Adrenal gland (tissue), 12 donors: ENCODE results near the gene KLB. TPM values are rescaled to one million over a fixed set of nuclear protein-coding genes. Genes with fewer than 3 reads are reported as not detected.

Experiments
- DNase-seq, 7 donors: peaks; one replicate each; pipeline ENCODE4 v3.0.0-alpha.2; 2019 to 2020
- H3K27ac ChIP-seq, 5 donors: fragments of 200-600 bp; sonication (generic) in 4 of 5; 1 replicate in 3 of 5; 2 replicates in 2 of 5; pipeline versions ENCODE4 v1.5.1 to v1.8.0; 2016 to 2020; ENCODE audit warnings: mild to moderate bottlenecking in 1 of 5
- H3K27me3 ChIP-seq: fragments of 200-600 bp; 2 replicates; pipeline ENCODE4 v1.8.0; 2021
- H3K36me3 ChIP-seq, 2 donors: fragments of 200-600 bp; replicated peaks in 1 of 2; 1 replicate in 1 of 2; 2 replicates in 1 of 2; pipeline versions ENCODE4 v1.5.1 to v1.8.0; 2018 to 2022
- H3K4me1 ChIP-seq, 2 donors: fragments of 200-600 bp; replicated peaks in 1 of 2; 1 replicate in 1 of 2; 2 replicates in 1 of 2; pipeline versions ENCODE4 v1.5.1 to v1.8.0; 2018 to 2021
- H3K4me3 ChIP-seq, 4 donors: fragments of 200-600 bp; sonication (generic) in 3 of 4; one replicate each; pipeline ENCODE4 v1.5.1; 2016 to 2018
- H3K9me3 ChIP-seq, 3 donors: fragments of 200-600 bp; sonication (generic) in 1 of 3; replicated peaks in 1 of 3; 1 replicate in 2 of 3; 2 replicates in 1 of 3; pipeline versions ENCODE4 v1.5.1 to v1.8.0; 2016 to 2021
- POLR2A ChIP-seq, 2 donors: fragments of 450-650 bp; IDR thresholded peaks; one replicate each; pipeline ENCODE4 v1.6.1; 2017; ENCODE audit warnings: antibody characterized with exemption in 2 of 2, mild to moderate bottlenecking in 2 of 2, moderate library complexity in 1 of 2
- WGBS, 4 donors: extraction: QIAGEN DNeasy Blood & Tissue Kit in 2 of 4; methylation state at CpG; one replicate each; pipeline versions ENCODE4 v1.1.5 to v1.1.7; 2013 to 2017; 5-methylcytosine and 5-hydroxymethylcytosine counted together
- intact Hi-C, 2 donors: fragments of 100-400 bp; cut with DNase I; formaldehyde crosslinking; loops; one replicate each; pipeline versions ENCODE4 v1.14.1 to v1.15.0; 2022 to 2023
- microRNA-seq, 3 donors: library from miRNA; unstranded; fragments of <30 nt; microRNA quantifications; one replicate each; pipeline ENCODE4, GENCODE V29; 2017 to 2020
- polyA plus RNA-seq, 3 donors: library from polyadenylated mRNA; stranded (reverse); fragments of 200-250 nt in 2 of 3; fragments of 350-450 nt in 1 of 3; fragmentation: Illumina TruSeq in 1 of 3; extraction: RNeasy Lipid Tissue Mini Kit (QIAGEN cat#74804) in 1 of 3; gene quantifications; one replicate each; pipeline ENCODE4 v1.2.3, GENCODE V29; 2013 to 2014
- small RNA-seq, 2 donors: library from RNA; depleted of rRNA; stranded (forward); fragments of <200 nt; gene quantifications; one replicate each; pipeline ENCODE3, GENCODE V24; 2016
- total RNA-seq, 9 donors: library from RNA; depleted of rRNA in 4 of 9; stranded (reverse); fragments of >200 nt in 4 of 9; fragments of 120-200 nt in 1 of 9; fragmentation: NEBNext Ultra II Directional in 1 of 9; extraction: Animal tissue kit (Norgen Biotek cat#: 25700) in 1 of 9; gene quantifications; one replicate each; pipeline versions ENCODE4 v1.1.0 to v1.2.4, GENCODE V29; 2013 to 2023
- TF ChIP-seq, protein P1 (sequence below), 6 experiments: fragments of 450-650 bp in 4 of 6; fragments of 200-600 bp in 2 of 6; sonication (generic) in 1 of 6; IDR thresholded peaks; 1 replicate in 5 of 6; 2 replicates in 1 of 6; pipeline versions ENCODE4 v1.5.1 to v1.8.0; 2016 to 2021; ENCODE audit warnings: antibody characterized with exemption in 6 of 6, mild to moderate bottlenecking in 2 of 6, moderate library complexity in 1 of 6
- donor health status: healthy with polysubstance abuse.
- donor health status: Bipolar disorder and iron deficiency.
- donor health status: DM: yes; HTN: yes; CAD: no.
- donor health status: DM: no; HTN: no; CAD: no.
- donor health status: DM: no; HTN: no; CAD: no.
- donor health status: DM: yes; HTN: yes; CAD: no.

The KLB gene
- total and polyA plus RNA-seq, 12 donors, result under 0.01 to 1.1 (median 0.15) TPM; not detected in 2

DNA sequence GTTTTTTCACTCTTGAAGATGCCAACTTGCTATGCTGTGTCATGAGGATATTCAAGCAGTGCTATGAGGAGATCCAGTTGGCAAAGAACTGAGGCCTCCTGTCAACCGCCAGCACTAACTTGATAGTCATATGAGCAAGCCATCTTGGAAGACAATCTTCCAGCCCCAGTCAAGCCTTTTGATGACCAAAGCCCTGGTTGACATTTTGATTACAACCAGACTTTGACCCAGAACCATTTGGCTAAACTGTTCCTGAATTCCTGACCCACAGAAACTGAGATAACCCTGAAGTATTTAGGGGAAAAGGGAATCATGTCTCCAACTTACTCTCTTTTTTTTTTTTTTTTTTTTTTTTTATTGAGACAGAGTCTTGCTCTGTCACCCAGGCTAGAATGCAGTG is 87.6 kb downstream of the KLB start:
- intact Hi-C loops, result no loop called here

DNA sequence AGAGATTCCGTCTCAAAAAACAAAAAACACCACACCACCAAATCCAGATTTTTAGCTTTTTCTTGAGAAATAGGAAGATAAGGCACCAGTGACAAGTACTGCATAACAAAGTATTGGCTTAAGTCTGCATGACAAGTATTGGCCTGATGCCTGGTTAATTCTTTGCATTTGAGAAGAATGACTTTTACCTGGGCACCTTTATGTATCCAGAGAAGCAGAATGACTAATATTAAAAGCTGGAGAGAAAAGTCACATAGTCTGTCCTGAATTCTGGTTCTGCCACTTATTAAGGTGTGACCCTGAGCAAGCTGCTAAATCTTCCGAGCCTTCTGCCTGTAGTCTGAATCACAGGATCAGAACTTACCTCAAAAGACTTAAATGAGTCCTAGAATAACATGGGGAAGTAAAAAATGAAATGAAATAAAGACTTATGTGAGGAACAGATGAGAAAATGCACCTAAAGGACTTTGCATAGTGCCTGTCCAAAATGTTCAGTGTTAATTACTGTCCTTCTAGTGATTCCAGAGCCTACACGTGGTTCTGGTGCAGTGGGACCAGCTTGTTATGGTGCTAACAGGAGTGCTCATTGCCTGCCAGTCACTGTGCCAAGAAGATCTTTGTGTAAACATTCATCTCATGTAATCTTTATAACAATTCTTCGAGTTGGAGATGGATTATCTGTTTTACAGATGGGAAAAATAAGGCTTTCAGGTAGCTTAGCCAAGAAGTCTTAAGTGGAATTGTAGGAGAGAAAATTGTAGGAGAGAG is 88.9 kb downstream of the KLB start:
- 50 to 62% (median 58%) methylated on average over 4 of the region's 4 CpGs for WGBS, 4 donors
- Histone ChIP-seq H3K27me3 (no peaks in the 10 kb centered on the region), H3K4me1 (no peaks in the 10 kb centered on the region), H3K9me3 (no peaks in the 10 kb centered on the region), H3K4me3 (no peak overlapping the region), H3K36me3 (peaks cover 0 to 22% of the 10 kb centered on the region in 2 donors), H3K27ac (no peak overlapping the region)
- intact Hi-C loops, result no loop called here
- no peak for TF ChIP-seq POLR2A (IDR thresholded peaks at IDR 0.05)
- TF ChIP-seq, protein P1, sequence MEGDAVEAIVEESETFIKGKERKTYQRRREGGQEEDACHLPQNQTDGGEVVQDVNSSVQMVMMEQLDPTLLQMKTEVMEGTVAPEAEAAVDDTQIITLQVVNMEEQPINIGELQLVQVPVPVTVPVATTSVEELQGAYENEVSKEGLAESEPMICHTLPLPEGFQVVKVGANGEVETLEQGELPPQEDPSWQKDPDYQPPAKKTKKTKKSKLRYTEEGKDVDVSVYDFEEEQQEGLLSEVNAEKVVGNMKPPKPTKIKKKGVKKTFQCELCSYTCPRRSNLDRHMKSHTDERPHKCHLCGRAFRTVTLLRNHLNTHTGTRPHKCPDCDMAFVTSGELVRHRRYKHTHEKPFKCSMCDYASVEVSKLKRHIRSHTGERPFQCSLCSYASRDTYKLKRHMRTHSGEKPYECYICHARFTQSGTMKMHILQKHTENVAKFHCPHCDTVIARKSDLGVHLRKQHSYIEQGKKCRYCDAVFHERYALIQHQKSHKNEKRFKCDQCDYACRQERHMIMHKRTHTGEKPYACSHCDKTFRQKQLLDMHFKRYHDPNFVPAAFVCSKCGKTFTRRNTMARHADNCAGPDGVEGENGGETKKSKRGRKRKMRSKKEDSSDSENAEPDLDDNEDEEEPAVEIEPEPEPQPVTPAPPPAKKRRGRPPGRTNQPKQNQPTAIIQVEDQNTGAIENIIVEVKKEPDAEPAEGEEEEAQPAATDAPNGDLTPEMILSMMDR (IDR thresholded peaks at IDR 0.05), result no peak
- DNase-seq, result no peak

More for the DNA sequence above, 87.6 kb downstream of the KLB start:
- Histone ChIP-seq H3K27ac (no peak overlapping the region), H3K36me3 (peaks cover 0 to 10% of the 10 kb centered on the region in 2 donors), H3K4me1 (no peaks in the 10 kb centered on the region), H3K4me3 (no peak overlapping the region), H3K27me3 (no peaks in the 10 kb centered on the region), H3K9me3 (no peaks in the 10 kb centered on the region)
- no peak for TF ChIP-seq POLR2A (IDR thresholded peaks at IDR 0.05)
- TF ChIP-seq, protein P1 (IDR thresholded peaks at IDR 0.05), result no peak
- DNase-seq, result no peak
- WGBS, 4 donors, result 89 to 98% (median 92%) methylated on average over 1 of the region's 1 CpG

DNA sequence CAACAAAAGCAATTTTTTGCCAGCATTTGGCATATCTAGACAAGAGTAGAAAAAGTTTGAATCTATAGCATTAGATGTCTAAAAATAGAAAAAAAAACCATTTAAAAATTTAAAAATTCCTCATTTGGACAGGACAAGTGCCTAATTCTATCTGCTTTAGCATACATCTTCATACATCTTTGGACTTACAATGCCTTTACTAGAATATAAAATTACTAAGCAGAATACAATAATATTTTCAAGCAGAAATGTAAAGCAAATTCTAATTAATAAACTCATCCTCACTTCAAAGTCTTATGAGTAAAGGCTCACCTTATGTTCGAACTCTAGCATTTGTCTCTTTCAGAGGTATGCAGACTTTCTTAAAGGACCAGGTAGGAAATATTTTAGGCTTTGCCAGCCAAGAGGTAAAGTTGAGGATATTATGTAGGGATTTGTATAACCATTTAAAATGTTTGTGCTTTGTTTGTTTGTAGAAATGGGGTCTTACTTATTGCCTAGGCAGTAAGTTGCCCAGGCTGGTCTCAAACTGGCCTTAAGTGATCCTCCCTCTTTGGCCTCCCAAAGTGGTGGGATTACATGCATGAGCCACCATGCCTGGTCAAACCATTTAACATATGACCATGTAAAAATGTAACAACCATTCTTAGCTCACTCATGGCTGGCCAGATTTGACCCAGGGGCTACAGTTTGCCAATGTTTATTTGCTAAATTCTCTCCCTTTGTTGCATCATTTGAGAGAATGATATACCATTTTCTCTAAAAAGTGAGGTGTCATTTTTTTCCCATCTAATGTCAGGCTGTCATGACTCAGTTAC is 91.4 kb downstream of the KLB start:
- no peaks in the 10 kb centered on the region for H3K9me3 ChIP-seq
- H3K4me1 ChIP-seq, result peaks cover 0 to 6% of the 10 kb centered on the region in 2 donors
- no peak for TF ChIP-seq POLR2A (IDR thresholded peaks at IDR 0.05)
- TF ChIP-seq, protein P1 (IDR thresholded peaks at IDR 0.05), result no peak
- no peaks in the 10 kb centered on the region for H3K27me3 ChIP-seq
- no peak for DNase-seq
- no peak overlapping the region for H3K4me3 ChIP-seq
- intact Hi-C loops, result no loop called here
- no peak overlapping the region for H3K27ac ChIP-seq
- H3K36me3 ChIP-seq, result peaks cover 0 to 38% of the 10 kb centered on the region in 2 donors
- 85 to 97% (median 89%) methylated on average over 1 of the region's 1 CpG for WGBS, 4 donors

DNA sequence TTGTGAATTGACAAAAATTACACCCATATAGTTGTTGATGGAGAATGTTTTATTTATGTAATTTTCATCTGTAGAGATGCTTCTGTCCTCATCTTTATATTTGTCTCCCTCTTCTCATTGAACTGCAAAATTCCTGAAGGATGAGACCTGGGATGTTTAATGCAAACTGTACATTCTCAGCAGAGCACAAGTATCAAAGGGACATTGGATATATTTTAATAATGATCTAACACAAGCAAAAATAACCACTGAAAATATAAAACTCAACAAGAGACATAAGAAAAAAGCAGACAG is 91.9 kb downstream of the KLB start:
- no peaks in the 10 kb centered on the region for H3K27me3 ChIP-seq
- peaks cover 0 to 6% of the 10 kb centered on the region in 2 donors for H3K4me1 ChIP-seq
- intact Hi-C loops, result no loop called here
- H3K9me3 ChIP-seq, result no peaks in the 10 kb centered on the region
- H3K27ac ChIP-seq, result no peak overlapping the region
- peaks cover 0 to 44% of the 10 kb centered on the region in 2 donors for H3K36me3 ChIP-seq
- no peak overlapping the region for H3K4me3 ChIP-seq
- no peak for DNase-seq
- TF ChIP-seq, protein P1 (IDR thresholded peaks at IDR 0.05), result no peak
- no peak for TF ChIP-seq POLR2A (IDR thresholded peaks at IDR 0.05)

Small RNA genes lying within 50 kb of the gene (microRNA-seq; reads per million reads assigned to microRNA genes)
- gene MIR5591, result 0 reads per million in 3 donors

Small RNA genes lying within 50 kb of the gene (small RNA-seq; reads per million reads assigned to genes)
- gene MIR5591, result 0 reads per million in 2 donors
- 0 reads per million in 2 donors for gene RF00019
- 0 reads per million in 2 donors for gene RNU6-887P

Other genes starting within 250 kb of the KLB start
- gene WDR19, start 224.4 kb upstream of the KLB start, total RNA-seq, result 10 to 100 TPM; 11.3 to 66.7 (median 38.7) TPM
- gene WDR19, start 224.4 kb upstream of the KLB start, polyA plus RNA-seq, result 100 to 1,000 TPM in 1 of 3 donors, 10 to 100 TPM in 2; 16.9 to 136 (median 69.1) TPM
- gene RFC1, start 40.6 kb upstream of the KLB start, total RNA-seq, result 100 to 1,000 TPM in 1 of 9 donors, 10 to 100 TPM in 8; 32.5 to 137 (median 53.4) TPM
- gene RFC1, start 40.6 kb upstream of the KLB start, polyA plus RNA-seq, result 10 to 100 TPM; 13.0 to 96.5 (median 16.0) TPM
- gene RPL9, start 52.0 kb downstream of the KLB start, total RNA-seq, result 1,000 to 10,000 TPM in 8 of 9 donors, 100 to 1,000 TPM in 1; 951 to 3,860 (median 1,619) TPM
- 1,000 to 10,000 TPM; 1,235 to 1,944 (median 1,931) TPM for gene RPL9, start 52.0 kb downstream of the KLB start, polyA plus RNA-seq
- 10 to 100 TPM in 8 of 9 donors, 1 to 10 TPM in 1; 7.0 to 28.9 (median 17.5) TPM for gene LIAS, start 52.1 kb downstream of the KLB start, total RNA-seq
- gene LIAS, start 52.1 kb downstream of the KLB start, polyA plus RNA-seq, result 10 to 100 TPM; 17.1 to 29.6 (median 18.4) TPM
- 10 to 100 TPM; 33.7 to 93.3 (median 47.6) TPM for gene UGDH, start 120.5 kb downstream of the KLB start, total RNA-seq
- 10 to 100 TPM; 10.6 to 70.3 (median 11.0) TPM for gene UGDH, start 120.5 kb downstream of the KLB start, polyA plus RNA-seq
- gene SMIM14, start 231.9 kb downstream of the KLB start, total RNA-seq, result 100 to 1,000 TPM in 6 of 9 donors, 10 to 100 TPM in 3; 51.8 to 160 (median 124) TPM
- 100 to 1,000 TPM in 1 of 3 donors, 10 to 100 TPM in 2; 24.1 to 117 (median 27.1) TPM for gene SMIM14, start 231.9 kb downstream of the KLB start, polyA plus RNA-seq